ENCODE data around the gene PARD6B.

DNA sequence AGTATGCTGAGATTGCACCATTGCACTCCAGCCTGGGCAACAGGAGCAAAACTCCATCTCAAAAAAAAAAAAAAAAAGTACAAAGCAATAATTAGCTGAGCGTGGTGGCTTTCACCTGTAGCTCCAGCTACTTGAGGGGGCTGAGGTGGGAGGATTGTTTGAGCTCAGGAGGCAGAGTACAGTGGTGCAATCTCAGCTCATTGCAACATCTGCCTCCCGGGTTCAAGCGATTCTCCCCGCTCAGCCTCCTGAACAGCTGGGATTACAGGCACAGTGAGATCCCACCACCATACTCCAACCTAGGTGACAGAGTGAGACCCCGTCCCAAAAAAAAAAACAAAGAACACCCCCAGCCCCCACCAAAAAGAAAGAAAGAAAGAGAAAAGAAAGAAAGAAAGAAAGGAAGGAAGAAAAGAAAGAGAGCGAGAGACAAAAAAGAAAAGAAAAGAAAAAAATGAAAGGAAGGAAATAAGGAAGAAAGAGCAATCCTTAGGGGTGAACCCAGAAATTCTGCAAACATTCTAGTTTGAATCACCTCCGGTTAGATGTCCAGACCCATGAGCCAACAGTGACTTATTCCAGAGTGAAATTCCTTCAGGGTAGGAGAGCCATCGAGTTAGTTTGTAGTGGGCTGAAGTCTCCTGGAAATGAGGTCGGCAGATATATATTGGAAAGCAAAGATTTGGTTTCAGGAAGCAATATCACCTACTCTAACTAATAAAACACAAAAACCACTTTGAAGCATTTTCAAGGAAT lies 36.8 kb upstream of the PARD6B start:
- TF ChIP-seq, protein P1, sequence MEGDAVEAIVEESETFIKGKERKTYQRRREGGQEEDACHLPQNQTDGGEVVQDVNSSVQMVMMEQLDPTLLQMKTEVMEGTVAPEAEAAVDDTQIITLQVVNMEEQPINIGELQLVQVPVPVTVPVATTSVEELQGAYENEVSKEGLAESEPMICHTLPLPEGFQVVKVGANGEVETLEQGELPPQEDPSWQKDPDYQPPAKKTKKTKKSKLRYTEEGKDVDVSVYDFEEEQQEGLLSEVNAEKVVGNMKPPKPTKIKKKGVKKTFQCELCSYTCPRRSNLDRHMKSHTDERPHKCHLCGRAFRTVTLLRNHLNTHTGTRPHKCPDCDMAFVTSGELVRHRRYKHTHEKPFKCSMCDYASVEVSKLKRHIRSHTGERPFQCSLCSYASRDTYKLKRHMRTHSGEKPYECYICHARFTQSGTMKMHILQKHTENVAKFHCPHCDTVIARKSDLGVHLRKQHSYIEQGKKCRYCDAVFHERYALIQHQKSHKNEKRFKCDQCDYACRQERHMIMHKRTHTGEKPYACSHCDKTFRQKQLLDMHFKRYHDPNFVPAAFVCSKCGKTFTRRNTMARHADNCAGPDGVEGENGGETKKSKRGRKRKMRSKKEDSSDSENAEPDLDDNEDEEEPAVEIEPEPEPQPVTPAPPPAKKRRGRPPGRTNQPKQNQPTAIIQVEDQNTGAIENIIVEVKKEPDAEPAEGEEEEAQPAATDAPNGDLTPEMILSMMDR (IDR thresholded peaks at IDR 0.05; ENCODE audit: borderline replicate concordance, extremely low read depth, low read length, poor library complexity, severe bottlenecking), result no peak
- no peak for TF ChIP-seq EZH2 (IDR thresholded peaks at IDR 0.05; ENCODE audit: borderline replicate concordance, low read depth, low read length, severe bottlenecking)
